Astrocyte of the cerebellum (primary cell): Measurements from ENCODE around the gene PRKCQ.

ENCODE experiments used
- DNase-seq: peaks from one replicate; pipeline ENCODE4 v3.0.0-alpha.2; 2011; ENCODE audit warnings: low read depth
- H3K4me3 ChIP-seq: 2 replicates; pipeline ENCODE4 v1.5.1; 2011; ENCODE audit warnings: mild to moderate bottlenecking, low read depth, low read length, moderate library complexity
- CTCF ChIP-seq: IDR thresholded peaks from 2 replicates; pipeline ENCODE4 v1.5.1; 2012; ENCODE audit warnings: low read length, low read depth, moderate library complexity, mild to moderate bottlenecking; ENCODE audit errors: missing control alignments
- in situ Hi-C: cut with HindIII; loops from 2 replicates; pipeline ENCODE4 v1.10.0; 2017; ENCODE audit warnings: low sequenced_read_pairs

PRKCQ gene

GRCh38 chr10:6386960-6387359, 193.1 kb downstream of the PRKCQ start:
- no peak for DNase-seq
- in situ Hi-C loops, result loop anchor here (25.0 kb wide), 1 partner anchor 300 kb away; the partner anchor contains the start of gene RBM17
- TF ChIP-seq CTCF, result no peak
- H3K4me3 ChIP-seq, result no peak overlapping the region

GRCh38 chr10:6386346-6386745, 193.7 kb downstream of the PRKCQ start:
- in situ Hi-C loops, result loop anchor here (25.0 kb wide), 1 partner anchor 299 kb away; the partner anchor contains the start of gene RBM17
- no peak for TF ChIP-seq CTCF
- DNase-seq, result no peak
- H3K4me3 ChIP-seq, result no peak overlapping the region

- in situ Hi-C loops, result loop anchor here (25.0 kb wide), 1 partner anchor 298 kb away; the partner anchor contains the start of gene RBM17
- no peak for TF ChIP-seq CTCF
- DNase-seq, result no peak
- H3K4me3 ChIP-seq, result no peak overlapping the region
Measured at GRCh38 chr10:6385665-6386064, 194.4 kb downstream of the PRKCQ start.

GRCh38 chr10:6384847-6385246, 195.2 kb downstream of the PRKCQ start:
- no peak for TF ChIP-seq CTCF
- no peak for DNase-seq
- in situ Hi-C loops, result loop anchor here (25.0 kb wide), 1 partner anchor 298 kb away; the partner anchor contains the start of gene RBM17
- no peak overlapping the region for H3K4me3 ChIP-seq

GRCh38 chr10:6384031-6384430, 196.0 kb downstream of the PRKCQ start:
- no peak overlapping the region for H3K4me3 ChIP-seq
- no peak for DNase-seq
- TF ChIP-seq CTCF, result no peak
- in situ Hi-C loops, result loop anchor here (25.0 kb wide), 1 partner anchor 297 kb away; the partner anchor contains the start of gene RBM17

GRCh38 chr10:6383096-6383812, 196.8 kb downstream of the PRKCQ start:
- no peak for DNase-seq
- in situ Hi-C loops, result loop anchor here (25.0 kb wide), 1 partner anchor 296 kb away; the partner anchor contains the start of gene RBM17

More at GRCh38 chr10:6383096-6383812, 196.8 kb downstream of the PRKCQ start:
- no peak for TF ChIP-seq CTCF
- H3K4me3 ChIP-seq, result no peak overlapping the region
